ENCODE results near the gene CELSR1.

Gene CELSR1

GRCh38 chr22:46450931-46451561 is 86.4 kb downstream of the CELSR1 start:
- no peak for TF ChIP-seq CTCF (IDR thresholded peaks at IDR 0.05; ENCODE audit: insufficient read depth, missing control alignments)
- DNase-seq (ENCODE audit: insufficient read length, low spot score) (no peak), FAIRE-seq (no peak)

GRCh38 chr22:46449974-46450745 is 87.3 kb downstream of the CELSR1 start:
- TF ChIP-seq CTCF (IDR thresholded peaks at IDR 0.05; ENCODE audit: insufficient read depth, missing control alignments): no peak
- FAIRE-seq (no peak), DNase-seq (ENCODE audit: insufficient read length, low spot score) (no peak)

- no peak for TF ChIP-seq CTCF (IDR thresholded peaks at IDR 0.05; ENCODE audit: insufficient read depth, missing control alignments)
- DNase-seq (ENCODE audit: insufficient read length, low spot score) (no peak), FAIRE-seq (no peak)
These were observed 88.2 kb downstream of the CELSR1 start for GRCh38 chr22:46449116-46449691.

GRCh38 chr22:46448333-46448732 is 89.1 kb downstream of the CELSR1 start:
- FAIRE-seq: no peak
- DNase-seq (ENCODE audit: insufficient read length, low spot score): no peak
- no peak for TF ChIP-seq CTCF (IDR thresholded peaks at IDR 0.05; ENCODE audit: insufficient read depth, missing control alignments)

GRCh38 chr22:46447906-46448305 is 89.5 kb downstream of the CELSR1 start:
- no peak for TF ChIP-seq CTCF (IDR thresholded peaks at IDR 0.05; ENCODE audit: insufficient read depth, missing control alignments)
- DNase-seq (ENCODE audit: insufficient read length, low spot score) (no peak), FAIRE-seq (no peak)

- FAIRE-seq: no peak
- no peak for TF ChIP-seq CTCF (IDR thresholded peaks at IDR 0.05; ENCODE audit: insufficient read depth, missing control alignments)
- DNase-seq (ENCODE audit: insufficient read length, low spot score): peak; percentile 58
These were observed 90.6 kb downstream of the CELSR1 start for GRCh38 chr22:46446799-46447198.
